ENCODE results near the gene CCDC171. TPM values are rescaled to one million over a fixed set of nuclear protein-coding genes. Genes with fewer than 3 reads are reported as not detected.

Gene CCDC171
- total and polyA plus RNA-seq, 10 of the 15 experiments (the other 5 are each of a cell fraction or from before 2014, with no cell fraction given): 1.00 to 7.2 (median 2.8) TPM

- DNase-seq (ENCODE audit: low read depth, low spot score) (no peak), FAIRE-seq (no peak), ATAC-seq (no peak)
- ChIA-PET RAD21 (ENCODE audit: unreplicated experiment) (no interaction called here), CTCF (no interaction called here), SMC1A (ENCODE audit: uncharacterized antibody, unreplicated experiment) (no interaction called here), POLR2A (no interaction called here)
- H3K4me2 ChIP-seq (ENCODE audit: control insufficient read depth, insufficient read depth): no peak overlapping the region
- H3K9me3 ChIP-seq (replicated peaks; ENCODE audit: control insufficient read depth, insufficient read depth, low read length): no peaks in the 10 kb centered on the region
- 96% methylated on average over 1 of the region's 1 CpG for WGBS (ENCODE audit: insufficient coverage, insufficient replicate concordance, low lambda C conversion rate, missing lambda C conversion rate)
- H3K4me1 ChIP-seq (ENCODE audit: control insufficient read depth, insufficient read depth, low read length): no peaks in the 10 kb centered on the region
- no peaks in the 10 kb centered on the region for H4K20me1 ChIP-seq (ENCODE audit: control insufficient read depth, insufficient read depth)
- no peaks in the 10 kb centered on the region for H3K27me3 ChIP-seq (replicated peaks in 1 of 2; ENCODE audit: control insufficient read depth in 2 of 2, insufficient read depth in 2 of 2, low read length in 1 of 2)
- no peak for TF ChIP-seq NFIC (IDR thresholded peaks at IDR 0.05; ENCODE audit: low read depth, low read length)
- no peak for TF ChIP-seq ZBTB33 (IDR thresholded peaks at IDR 0.05)
- TF ChIP-seq SMARCA5 (IDR thresholded peaks at IDR 0.05): no peak
- TF ChIP-seq SIN3A (IDR thresholded peaks at IDR 0.05; ENCODE audit: low read depth, low read length): no peak
- no peak for TF ChIP-seq SPI1 (IDR thresholded peaks at IDR 0.05; ENCODE audit: borderline replicate concordance, insufficient read depth, low read depth, low read length)
- no peak for TF ChIP-seq CHD2 (IDR thresholded peaks at IDR 0.05; ENCODE audit: borderline replicate concordance, low read depth, low read length)
- TF ChIP-seq STAT3 (IDR thresholded peaks at IDR 0.05; ENCODE audit: low read depth, low read length): no peak
- no peak for TF ChIP-seq PAX5 (IDR thresholded peaks at IDR 0.05; ENCODE audit: borderline replicate concordance, low read depth, low read length)
- no peak for TF ChIP-seq IKZF1 (conservative IDR thresholded peaks at IDR 0.05)
- no peak for TF ChIP-seq WRNIP1 (IDR thresholded peaks at IDR 0.05; ENCODE audit: borderline replicate concordance, low read depth, low read length)
- TF ChIP-seq GABPA (IDR thresholded peaks at IDR 0.05; ENCODE audit: low read depth): no peak
- TF ChIP-seq, protein P1, sequence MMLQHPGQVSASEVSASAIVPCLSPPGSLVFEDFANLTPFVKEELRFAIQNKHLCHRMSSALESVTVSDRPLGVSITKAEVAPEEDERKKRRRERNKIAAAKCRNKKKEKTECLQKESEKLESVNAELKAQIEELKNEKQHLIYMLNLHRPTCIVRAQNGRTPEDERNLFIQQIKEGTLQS (IDR thresholded peaks at IDR 0.05; ENCODE audit: borderline replicate concordance, extremely low read depth, low read depth, low read length): no peak
- TF ChIP-seq BCL11A (IDR thresholded peaks at IDR 0.05; ENCODE audit: low read depth, low read length): no peak
- TF ChIP-seq, protein P2, sequence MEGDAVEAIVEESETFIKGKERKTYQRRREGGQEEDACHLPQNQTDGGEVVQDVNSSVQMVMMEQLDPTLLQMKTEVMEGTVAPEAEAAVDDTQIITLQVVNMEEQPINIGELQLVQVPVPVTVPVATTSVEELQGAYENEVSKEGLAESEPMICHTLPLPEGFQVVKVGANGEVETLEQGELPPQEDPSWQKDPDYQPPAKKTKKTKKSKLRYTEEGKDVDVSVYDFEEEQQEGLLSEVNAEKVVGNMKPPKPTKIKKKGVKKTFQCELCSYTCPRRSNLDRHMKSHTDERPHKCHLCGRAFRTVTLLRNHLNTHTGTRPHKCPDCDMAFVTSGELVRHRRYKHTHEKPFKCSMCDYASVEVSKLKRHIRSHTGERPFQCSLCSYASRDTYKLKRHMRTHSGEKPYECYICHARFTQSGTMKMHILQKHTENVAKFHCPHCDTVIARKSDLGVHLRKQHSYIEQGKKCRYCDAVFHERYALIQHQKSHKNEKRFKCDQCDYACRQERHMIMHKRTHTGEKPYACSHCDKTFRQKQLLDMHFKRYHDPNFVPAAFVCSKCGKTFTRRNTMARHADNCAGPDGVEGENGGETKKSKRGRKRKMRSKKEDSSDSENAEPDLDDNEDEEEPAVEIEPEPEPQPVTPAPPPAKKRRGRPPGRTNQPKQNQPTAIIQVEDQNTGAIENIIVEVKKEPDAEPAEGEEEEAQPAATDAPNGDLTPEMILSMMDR (IDR thresholded peaks at IDR 0.05 in 2 of 3, conservative IDR thresholded peaks at IDR 0.05 in 1 of 3; ENCODE audit: control insufficient read depth in 2 of 3, extremely low read depth in 1 of 3, insufficient read depth in 1 of 3, low read depth in 3 of 3, low read length in 3 of 3): no peak
- TF ChIP-seq CHD1 (IDR thresholded peaks at IDR 0.05; ENCODE audit: low read depth, low read length): no peak
- no peak for TF ChIP-seq EGR1 (IDR thresholded peaks at IDR 0.05; ENCODE audit: borderline replicate concordance in 1 of 2, low read depth in 2 of 2, low read length in 2 of 2)
- no peak overlapping the region for H3K9ac ChIP-seq (ENCODE audit: control insufficient read depth, insufficient read depth, low read length)
- H3K79me2 ChIP-seq (ENCODE audit: control insufficient read depth, insufficient read depth, low read length): no peaks in the 10 kb centered on the region
- no peak overlapping the region for H2AFZ ChIP-seq (ENCODE audit: control insufficient read depth, low read depth, low read length)
- H3K36me3 ChIP-seq (ENCODE audit: control insufficient read depth in 2 of 2, insufficient read depth in 2 of 2, low read length in 1 of 2): no peaks in the 10 kb centered on the region
- intact Hi-C loops (cut with micrococcal nuclease; ENCODE audit: unreplicated experiment): no loop called here
- BruUV-seq (replicated peaks): no TSS peak
- no peak overlapping the region for H3K4me3 ChIP-seq
- no peak overlapping the region for H3K27ac ChIP-seq (ENCODE audit: control insufficient read depth, insufficient read depth)
- in situ Hi-C loops (cut with MboI): no loop called here
Observed at GRCh38 chr9:15849871-15850270, 297.0 kb downstream of the CCDC171 start.

Measured in GM12878 (cell line).